Liver (tissue), 9 donors: Measurements from ENCODE around the gene TRIM22. TPM values are rescaled to one million over a fixed set of nuclear protein-coding genes. Genes with fewer than 3 reads are reported as not detected.
"Not testable (repeated sequence)": the region's sequence is repeated elsewhere in the genome, so short reads cannot be mapped to it uniquely, and the experiment has no call there.

Source experiments
- DNase-seq: peaks from one replicate; pipeline ENCODE4 v3.0.0-alpha.2; 2017; ENCODE audit warnings: low spot score
- H3K27ac ChIP-seq, 2 donors: one replicate each; pipeline ENCODE4 v1.7.0; 2013; ENCODE audit warnings: inconsistent platforms in 2 of 2, low read length in 2 of 2, control low read depth in 1 of 2, low read depth in 1 of 2, mild to moderate bottlenecking in 1 of 2
- H3K27me3 ChIP-seq, 4 donors: one replicate each; pipeline versions ENCODE4 v1.6.1 to v1.7.0; 2013; ENCODE audit warnings: low read length in 3 of 4, inconsistent platforms in 1 of 4, mild to moderate bottlenecking in 1 of 4, moderate library complexity in 1 of 4; ENCODE audit not compliant: control insufficient read depth in 4 of 4, insufficient read depth in 4 of 4
- H3K36me3 ChIP-seq, 4 donors: one replicate each; pipeline versions ENCODE4 v1.6.1 to v1.7.0; 2013; ENCODE audit warnings: low read length in 3 of 4, mild to moderate bottlenecking in 3 of 4, low read depth in 1 of 4, moderate library complexity in 1 of 4; ENCODE audit not compliant: control insufficient read depth in 4 of 4, insufficient read depth in 3 of 4
- H3K4me1 ChIP-seq, 4 donors: one replicate each; pipeline versions ENCODE4 v1.6.1 to v1.7.0; 2013; ENCODE audit warnings: low read length in 3 of 4, mild to moderate bottlenecking in 3 of 4, moderate library complexity in 1 of 4; ENCODE audit not compliant: control insufficient read depth in 4 of 4, insufficient read depth in 4 of 4
- H3K4me3 ChIP-seq, 3 donors: one replicate each; pipeline versions ENCODE4 v1.6.1 to v1.7.0; 2013; ENCODE audit warnings: low read length in 3 of 3, control low read depth in 1 of 3, low read depth in 1 of 3, mild to moderate bottlenecking in 1 of 3
- H3K9ac ChIP-seq, 2 donors: one replicate each; pipeline ENCODE4 v1.7.0; 2013; ENCODE audit warnings: low read length in 2 of 2, mild to moderate bottlenecking in 2 of 2, moderate library complexity in 2 of 2, control low read depth in 1 of 2, low read depth in 1 of 2
- H3K9me3 ChIP-seq, 4 donors: one replicate each; pipeline versions ENCODE4 v1.6.1 to v1.7.0; 2013; ENCODE audit warnings: low read length in 3 of 4; ENCODE audit not compliant: control insufficient read depth in 4 of 4
- EGR1 ChIP-seq, 2 donors: IDR thresholded peaks; 2 replicates each; pipeline ENCODE4 v1.6.1; 2016 to 2018; ENCODE audit warnings: antibody characterized with exemption in 2 of 2, low read depth in 2 of 2
- FOXA1 ChIP-seq: IDR thresholded peaks from 2 replicates; pipeline ENCODE4 v1.6.1; 2016; ENCODE audit warnings: antibody characterized with exemption
- FOXA2 ChIP-seq: IDR thresholded peaks from 2 replicates; pipeline ENCODE4 v1.6.1; 2016; ENCODE audit warnings: antibody characterized with exemption
- GABPA ChIP-seq, 2 donors: IDR thresholded peaks in 1 of 2; conservative IDR thresholded peaks in 1 of 2; 2 replicates each; pipeline ENCODE4 v1.6.1; 2016; ENCODE audit warnings: antibody characterized with exemption in 2 of 2, mild to moderate bottlenecking in 1 of 2, moderate library complexity in 1 of 2
- HNF4A ChIP-seq, 2 donors: conservative IDR thresholded peaks; 2 replicates each; pipeline ENCODE4 v1.6.1; 2016; ENCODE audit warnings: antibody characterized with exemption in 2 of 2, mild to moderate bottlenecking in 2 of 2
- HNF4G ChIP-seq: IDR thresholded peaks from 2 replicates; pipeline ENCODE4 v1.6.1; 2016; ENCODE audit warnings: antibody characterized with exemption
- JUND ChIP-seq, 2 donors: IDR thresholded peaks; 2 replicates each; pipeline ENCODE4 v1.6.1; 2016; ENCODE audit warnings: antibody characterized with exemption in 2 of 2
- NR2F2 ChIP-seq: IDR thresholded peaks from 2 replicates; pipeline ENCODE4 v1.6.1; 2016; ENCODE audit warnings: antibody characterized with exemption
- RAD21 ChIP-seq, 2 donors: IDR thresholded peaks; 2 replicates each; pipeline ENCODE4 v1.6.1; 2016; ENCODE audit warnings: antibody characterized with exemption in 2 of 2, mild to moderate bottlenecking in 2 of 2
- RXRA ChIP-seq, 2 donors: IDR thresholded peaks; 2 replicates each; pipeline ENCODE4 v1.6.1; 2017 to 2018; ENCODE audit warnings: antibody characterized with exemption in 2 of 2, mild to moderate bottlenecking in 1 of 2
- SP1 ChIP-seq: IDR thresholded peaks from 2 replicates; pipeline ENCODE4 v1.6.1; 2018; ENCODE audit warnings: antibody characterized with exemption, mild to moderate bottlenecking
- TAF1 ChIP-seq: conservative IDR thresholded peaks from 2 replicates; pipeline ENCODE4 v1.6.1; 2016; ENCODE audit warnings: antibody characterized with exemption, mild to moderate bottlenecking
- YY1 ChIP-seq: IDR thresholded peaks from 2 replicates; pipeline ENCODE4 v1.6.1; 2016; ENCODE audit warnings: antibody characterized with exemption, mild to moderate bottlenecking
- WGBS: extraction: QIAGEN DNeasy Blood & Tissue Kit; methylation state at CpG from one replicate; pipeline ENCODE4 v1.1.7; 2013; 5-methylcytosine and 5-hydroxymethylcytosine counted together
- polyA plus RNA-seq, 2 donors: library from polyadenylated mRNA; stranded (reverse) in 1 of 2; unstranded in 1 of 2; fragments of 200-250 nt in 1 of 2; fragments of >200 nt in 1 of 2; fragmentation: Nextera tagmentation in 1 of 2; extraction: Ambion mirVana in 1 of 2; gene quantifications; one replicate each; pipeline versions ENCODE4 v1.2.1 to v1.2.3, GENCODE V29; 2013 to 2015
- total RNA-seq, 2 donors: library from RNA; depleted of rRNA; stranded (reverse); fragments of >200 nt; gene quantifications; one replicate each; pipeline ENCODE4 v1.2.3, GENCODE V29; 2014
- TF ChIP-seq, protein P1 (sequence below): IDR thresholded peaks from 2 replicates; pipeline ENCODE4 v1.6.1; 2016; ENCODE audit warnings: antibody characterized with exemption
- TF ChIP-seq, protein P2 (sequence below): fragments of 150-350 bp; IDR thresholded peaks from 2 replicates; pipeline ENCODE4 v1.5.1; 2017; ENCODE audit warnings: improper control_type of control experiment, low read depth, low read length; ENCODE audit not compliant: missing input control
- TF ChIP-seq, protein P3 (sequence below): IDR thresholded peaks from 2 replicates; pipeline ENCODE4 v1.6.1; 2016; ENCODE audit warnings: antibody characterized with exemption, mild to moderate bottlenecking
- TF ChIP-seq, protein P4 (sequence below): IDR thresholded peaks from 2 replicates; pipeline ENCODE4 v1.6.1; 2016; ENCODE audit warnings: antibody characterized with exemption
- TF ChIP-seq, protein P5 (sequence below): IDR thresholded peaks from 2 replicates; pipeline ENCODE4 v1.6.1; 2016; ENCODE audit warnings: antibody characterized with exemption
- donor health status: healthy.
- donor health status: healthy.
- donor health status: healthy.
- donor health status: healthy.
- donor health status: healthy.

The TRIM22 gene
- total and polyA plus RNA-seq, 4 donors: 3.6 to 21.6 (median 9.6) TPM

DNA sequence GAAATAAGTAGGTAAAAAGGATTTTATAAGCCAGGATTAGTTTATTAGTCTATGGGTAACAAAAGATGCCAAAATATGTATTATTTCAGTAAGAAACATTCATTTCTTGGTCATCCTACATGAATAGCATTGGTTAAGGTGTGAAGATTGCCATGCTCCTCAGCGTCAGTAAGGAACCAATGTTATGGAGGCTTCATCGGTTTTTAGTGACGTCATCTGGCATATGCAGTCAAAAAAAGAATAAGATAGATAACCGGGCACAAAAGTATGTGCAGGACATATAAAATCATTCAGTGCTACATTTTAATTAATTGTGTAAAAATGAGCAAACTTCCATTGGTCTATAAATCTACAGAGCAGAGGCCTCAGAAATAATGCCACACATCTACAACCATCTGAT lies 34.1 kb upstream of the TRIM22 start:
- Histone ChIP-seq H3K36me3 (peaks cover 0 to 2% (median 0%) of the 10 kb centered on the region in 4 donors), H3K27me3 (no peaks in the 10 kb centered on the region), H3K4me3 (no peak overlapping the region), H3K9me3 (peaks cover 0 to 3% (median under 1%) of the 10 kb centered on the region in 4 donors), H3K9ac (no peak overlapping the region), H3K27ac (no peak overlapping the region), H3K4me1 (no peaks in the 10 kb centered on the region)
- DNase-seq: no peak
- 94% methylated on average over 4 of the region's 4 CpGs for WGBS
- TF ChIP-seq JUND (IDR thresholded peaks at IDR 0.05) (no peak), SP1 (no peak), GABPA (IDR thresholded peaks at IDR 0.05 in 1 of 2, conservative IDR thresholded peaks at IDR 0.05 in 1 of 2) (no peak), HNF4A (conservative IDR thresholded peaks at IDR 0.05) (no peak), YY1 (no peak), FOXA2 (no peak), HNF4G (no peak), NR2F2 (no peak), RAD21 (IDR thresholded peaks at IDR 0.05) (no peak), RXRA (IDR thresholded peaks at IDR 0.05) (no peak), EGR1 (IDR thresholded peaks at IDR 0.05; ENCODE audit: low read depth in 2 of 2) (no peak), FOXA1 (no peak), TAF1 (no peak)
- TF ChIP-seq, protein P1, sequence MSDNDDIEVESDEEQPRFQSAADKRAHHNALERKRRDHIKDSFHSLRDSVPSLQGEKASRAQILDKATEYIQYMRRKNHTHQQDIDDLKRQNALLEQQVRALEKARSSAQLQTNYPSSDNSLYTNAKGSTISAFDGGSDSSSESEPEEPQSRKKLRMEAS: no peak
- TF ChIP-seq, protein P2, sequence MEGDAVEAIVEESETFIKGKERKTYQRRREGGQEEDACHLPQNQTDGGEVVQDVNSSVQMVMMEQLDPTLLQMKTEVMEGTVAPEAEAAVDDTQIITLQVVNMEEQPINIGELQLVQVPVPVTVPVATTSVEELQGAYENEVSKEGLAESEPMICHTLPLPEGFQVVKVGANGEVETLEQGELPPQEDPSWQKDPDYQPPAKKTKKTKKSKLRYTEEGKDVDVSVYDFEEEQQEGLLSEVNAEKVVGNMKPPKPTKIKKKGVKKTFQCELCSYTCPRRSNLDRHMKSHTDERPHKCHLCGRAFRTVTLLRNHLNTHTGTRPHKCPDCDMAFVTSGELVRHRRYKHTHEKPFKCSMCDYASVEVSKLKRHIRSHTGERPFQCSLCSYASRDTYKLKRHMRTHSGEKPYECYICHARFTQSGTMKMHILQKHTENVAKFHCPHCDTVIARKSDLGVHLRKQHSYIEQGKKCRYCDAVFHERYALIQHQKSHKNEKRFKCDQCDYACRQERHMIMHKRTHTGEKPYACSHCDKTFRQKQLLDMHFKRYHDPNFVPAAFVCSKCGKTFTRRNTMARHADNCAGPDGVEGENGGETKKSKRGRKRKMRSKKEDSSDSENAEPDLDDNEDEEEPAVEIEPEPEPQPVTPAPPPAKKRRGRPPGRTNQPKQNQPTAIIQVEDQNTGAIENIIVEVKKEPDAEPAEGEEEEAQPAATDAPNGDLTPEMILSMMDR: no peak
- TF ChIP-seq, protein P3, sequence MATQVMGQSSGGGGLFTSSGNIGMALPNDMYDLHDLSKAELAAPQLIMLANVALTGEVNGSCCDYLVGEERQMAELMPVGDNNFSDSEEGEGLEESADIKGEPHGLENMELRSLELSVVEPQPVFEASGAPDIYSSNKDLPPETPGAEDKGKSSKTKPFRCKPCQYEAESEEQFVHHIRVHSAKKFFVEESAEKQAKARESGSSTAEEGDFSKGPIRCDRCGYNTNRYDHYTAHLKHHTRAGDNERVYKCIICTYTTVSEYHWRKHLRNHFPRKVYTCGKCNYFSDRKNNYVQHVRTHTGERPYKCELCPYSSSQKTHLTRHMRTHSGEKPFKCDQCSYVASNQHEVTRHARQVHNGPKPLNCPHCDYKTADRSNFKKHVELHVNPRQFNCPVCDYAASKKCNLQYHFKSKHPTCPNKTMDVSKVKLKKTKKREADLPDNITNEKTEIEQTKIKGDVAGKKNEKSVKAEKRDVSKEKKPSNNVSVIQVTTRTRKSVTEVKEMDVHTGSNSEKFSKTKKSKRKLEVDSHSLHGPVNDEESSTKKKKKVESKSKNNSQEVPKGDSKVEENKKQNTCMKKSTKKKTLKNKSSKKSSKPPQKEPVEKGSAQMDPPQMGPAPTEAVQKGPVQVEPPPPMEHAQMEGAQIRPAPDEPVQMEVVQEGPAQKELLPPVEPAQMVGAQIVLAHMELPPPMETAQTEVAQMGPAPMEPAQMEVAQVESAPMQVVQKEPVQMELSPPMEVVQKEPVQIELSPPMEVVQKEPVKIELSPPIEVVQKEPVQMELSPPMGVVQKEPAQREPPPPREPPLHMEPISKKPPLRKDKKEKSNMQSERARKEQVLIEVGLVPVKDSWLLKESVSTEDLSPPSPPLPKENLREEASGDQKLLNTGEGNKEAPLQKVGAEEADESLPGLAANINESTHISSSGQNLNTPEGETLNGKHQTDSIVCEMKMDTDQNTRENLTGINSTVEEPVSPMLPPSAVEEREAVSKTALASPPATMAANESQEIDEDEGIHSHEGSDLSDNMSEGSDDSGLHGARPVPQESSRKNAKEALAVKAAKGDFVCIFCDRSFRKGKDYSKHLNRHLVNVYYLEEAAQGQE: no peak
- TF ChIP-seq, protein P4, sequence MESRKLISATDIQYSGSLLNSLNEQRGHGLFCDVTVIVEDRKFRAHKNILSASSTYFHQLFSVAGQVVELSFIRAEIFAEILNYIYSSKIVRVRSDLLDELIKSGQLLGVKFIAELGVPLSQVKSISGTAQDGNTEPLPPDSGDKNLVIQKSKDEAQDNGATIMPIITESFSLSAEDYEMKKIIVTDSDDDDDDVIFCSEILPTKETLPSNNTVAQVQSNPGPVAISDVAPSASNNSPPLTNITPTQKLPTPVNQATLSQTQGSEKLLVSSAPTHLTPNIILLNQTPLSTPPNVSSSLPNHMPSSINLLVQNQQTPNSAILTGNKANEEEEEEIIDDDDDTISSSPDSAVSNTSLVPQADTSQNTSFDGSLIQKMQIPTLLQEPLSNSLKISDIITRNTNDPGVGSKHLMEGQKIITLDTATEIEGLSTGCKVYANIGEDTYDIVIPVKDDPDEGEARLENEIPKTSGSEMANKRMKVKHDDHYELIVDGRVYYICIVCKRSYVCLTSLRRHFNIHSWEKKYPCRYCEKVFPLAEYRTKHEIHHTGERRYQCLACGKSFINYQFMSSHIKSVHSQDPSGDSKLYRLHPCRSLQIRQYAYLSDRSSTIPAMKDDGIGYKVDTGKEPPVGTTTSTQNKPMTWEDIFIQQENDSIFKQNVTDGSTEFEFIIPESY: no peak
- TF ChIP-seq, protein P5, sequence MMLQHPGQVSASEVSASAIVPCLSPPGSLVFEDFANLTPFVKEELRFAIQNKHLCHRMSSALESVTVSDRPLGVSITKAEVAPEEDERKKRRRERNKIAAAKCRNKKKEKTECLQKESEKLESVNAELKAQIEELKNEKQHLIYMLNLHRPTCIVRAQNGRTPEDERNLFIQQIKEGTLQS: no peak

DNA sequence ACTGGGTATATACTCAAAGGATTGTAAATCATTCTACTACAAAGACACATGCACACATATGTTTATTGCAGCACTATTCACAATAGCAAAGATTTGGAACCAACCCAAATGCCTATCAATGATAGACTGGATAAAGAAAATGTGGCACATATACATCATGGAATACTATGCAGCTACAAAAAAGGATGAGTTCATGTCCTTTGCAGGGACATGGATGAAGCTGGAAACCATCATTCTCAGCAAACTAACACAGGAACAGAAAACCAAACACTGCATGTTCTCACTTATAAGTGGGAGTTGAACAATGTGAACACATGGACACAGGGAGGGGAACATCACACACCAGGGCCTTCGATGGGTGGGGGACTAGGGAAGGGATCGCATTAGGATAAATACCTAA lies 32.6 kb upstream of the TRIM22 start:
- 95% methylated on average over 2 of the region's 2 CpGs for WGBS
- H3K27me3 ChIP-seq, H3K4me1 ChIP-seq, DNase-seq, H3K4me3 ChIP-seq, H3K9ac ChIP-seq, H3K36me3 ChIP-seq, H3K9me3 ChIP-seq, H3K27ac ChIP-seq: not testable (repeated sequence)
